HG03045 (cell line): Measurements from ENCODE around the gene ODAD3.
"Not testable (repeated sequence)": the region's sequence is repeated elsewhere in the genome, so short reads cannot be mapped to it uniquely, and the experiment has no call there.

Source experiments
- ATAC-seq: cut with Tn5 transposase; IDR thresholded peaks from one replicate; pipeline ENCODE4 v1.9.1; 2021; ENCODE audit warnings: mild to moderate bottlenecking, moderate library complexity; ENCODE audit not compliant: unreplicated experiment

The ODAD3 gene

GRCh38 chr19:11435057-11435832, at the start of gene ODAD3, which contains the start of gene PRKCSH:
TSS of gene ODAD3 (minus strand) at chr19:11435121. CDS start at chr19:11435016, 105 bp downstream.
TSS of gene PRKCSH (plus strand) at chr19:11435635. CDS start at chr19:11436118, 483 bp downstream.
- ATAC-seq = peak; percentile 87

- no peak for ATAC-seq
These were observed 48.6 kb upstream of the ODAD3 start for GRCh38 chr19:11483366-11484111.

GRCh38 chr19:11482384-11483050, 47.6 kb upstream of the ODAD3 start:
- peak; percentile 59 for ATAC-seq

GRCh38 chr19:11481534-11482383, 46.8 kb upstream of the ODAD3 start:
- peak; percentile 52 for ATAC-seq

- no peak for ATAC-seq
These were observed 46.0 kb upstream of the ODAD3 start, which contains the start of gene ELAVL3 for GRCh38 chr19:11480715-11481533. TSS of gene ELAVL3 (minus strand) at chr19:11481046. CDS start at chr19:11480608, 438 bp downstream.

- no peak for ATAC-seq
These were observed 45.2 kb upstream of the ODAD3 start for GRCh38 chr19:11479898-11480714.

- no peak for ATAC-seq
These were observed 44.4 kb upstream of the ODAD3 start for GRCh38 chr19:11479090-11479897.

- no peak for ATAC-seq
These were observed 43.5 kb upstream of the ODAD3 start for GRCh38 chr19:11478167-11479089.

- ATAC-seq = no peak
These were observed 40.9 kb upstream of the ODAD3 start for GRCh38 chr19:11475861-11476260.

- ATAC-seq = not testable (repeated sequence)
These were observed 40.4 kb upstream of the ODAD3 start for GRCh38 chr19:11475343-11475742.

GRCh38 chr19:11473725-11474124, 38.8 kb upstream of the ODAD3 start:
- no peak for ATAC-seq

- not testable (repeated sequence) for ATAC-seq
These were observed 33.4 kb upstream of the ODAD3 start for GRCh38 chr19:11468266-11468845.

- no peak for ATAC-seq
These were observed 30.7 kb upstream of the ODAD3 start for GRCh38 chr19:11465600-11465999.

GRCh38 chr19:11464333-11465265, 29.7 kb upstream of the ODAD3 start:
- no peak for ATAC-seq

GRCh38 chr19:11463391-11463790, 28.5 kb upstream of the ODAD3 start:
- no peak for ATAC-seq
